ENCODE measurements around the gene NOTUM.

The NOTUM gene

DNA sequence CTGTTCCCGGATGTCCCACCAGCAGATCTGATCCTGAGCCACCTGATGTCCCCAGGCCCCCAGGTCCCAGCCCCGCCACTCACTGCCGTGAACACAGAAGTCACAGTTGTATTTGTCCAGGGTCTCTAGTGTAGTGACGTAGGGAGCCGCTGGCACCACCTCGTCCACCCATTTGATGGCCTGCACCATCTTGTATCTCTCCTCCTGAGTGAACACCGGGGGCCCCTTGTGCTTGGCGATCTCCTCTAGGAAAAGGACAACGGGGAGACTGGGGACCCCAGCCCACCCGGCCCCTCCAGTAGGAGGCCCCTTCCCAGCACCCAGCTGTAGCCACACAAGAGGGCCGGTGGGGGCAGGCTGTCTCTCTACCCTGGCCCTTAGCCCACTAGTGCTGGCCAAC lies 52.2 kb downstream of the NOTUM start:
- DNase-seq: no peak

DNA sequence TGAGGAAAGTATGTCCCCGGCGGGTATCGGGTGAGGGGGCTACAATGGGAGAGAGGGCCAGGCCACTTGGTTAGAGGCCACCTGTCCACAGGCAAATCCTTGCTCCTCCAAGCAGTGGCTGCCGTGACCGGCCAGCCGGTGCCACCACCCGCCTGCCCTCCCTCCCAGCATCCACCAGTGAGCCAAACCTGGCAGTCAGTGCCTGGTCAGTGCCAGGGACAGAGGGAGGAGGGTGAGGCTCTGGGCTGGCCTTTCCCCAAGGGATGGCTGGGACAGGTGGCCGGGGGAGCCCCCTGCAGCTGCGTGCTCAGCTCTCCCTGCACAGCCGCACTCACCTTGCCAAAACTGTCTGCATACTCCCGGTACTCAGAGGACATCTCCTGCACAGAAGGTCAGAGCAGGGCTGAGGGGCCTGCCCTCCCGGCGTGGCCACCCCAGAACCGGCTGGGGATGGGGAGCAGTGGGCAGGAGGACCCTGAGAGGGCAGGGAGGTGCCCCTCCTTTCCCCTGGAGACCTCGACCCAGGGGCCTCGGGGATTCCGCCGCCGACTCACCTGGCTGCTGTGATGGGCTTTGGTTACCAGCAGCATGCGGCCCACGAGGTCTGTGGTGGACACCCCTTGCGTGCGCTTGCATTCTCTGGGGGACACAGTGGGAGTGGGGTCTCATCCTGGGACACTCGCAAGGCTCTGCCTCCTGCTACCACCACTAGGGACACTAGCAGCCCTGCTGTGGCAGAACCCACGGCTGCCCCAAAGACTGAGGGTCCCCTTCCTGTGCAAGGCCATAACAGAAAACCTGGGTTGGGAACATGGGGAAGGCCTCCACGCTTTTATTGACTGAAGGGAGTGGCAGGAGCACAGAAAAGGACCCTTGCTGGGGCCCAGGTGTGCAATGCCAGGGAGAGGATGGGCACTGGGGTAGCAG lies 53.5 kb downstream of the NOTUM start:
- DNase-seq: no peak

DNA sequence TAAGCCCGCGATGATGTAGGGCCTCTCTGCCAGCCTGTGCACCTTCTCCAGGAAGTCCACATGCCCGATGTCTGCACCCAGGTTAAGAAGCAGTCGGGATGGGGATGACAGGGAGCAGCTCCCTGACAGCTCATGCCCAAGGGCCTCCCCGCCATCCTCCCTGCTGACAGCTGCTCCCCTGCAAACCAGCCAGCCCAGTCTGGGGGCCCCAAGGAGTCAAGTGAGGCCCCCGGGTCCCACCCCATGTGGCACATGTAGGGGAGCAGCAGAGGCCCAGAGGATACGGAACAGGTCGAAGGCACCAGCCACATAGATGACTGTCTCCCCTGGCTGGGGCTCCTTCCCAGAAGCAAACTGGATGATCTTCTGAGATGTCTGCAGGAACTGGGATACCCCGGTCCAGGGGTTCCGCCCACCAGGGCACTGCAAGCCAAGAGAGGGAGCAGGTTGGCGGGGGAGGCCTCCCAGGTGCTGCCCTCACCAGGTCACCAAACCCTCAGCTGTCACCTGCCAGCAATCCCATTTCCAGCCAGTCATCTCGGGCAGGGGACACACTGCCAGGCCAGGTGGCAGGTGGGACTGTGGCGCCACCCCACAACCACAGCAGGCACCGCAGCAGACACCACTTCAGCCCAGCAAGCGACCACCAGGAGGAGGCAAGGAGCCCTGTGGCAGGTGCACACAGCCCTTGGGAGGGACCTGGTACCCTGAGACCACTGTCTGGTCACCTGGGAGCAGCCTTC lies 54.3 kb downstream of the NOTUM start:
- no peak for DNase-seq

DNA sequence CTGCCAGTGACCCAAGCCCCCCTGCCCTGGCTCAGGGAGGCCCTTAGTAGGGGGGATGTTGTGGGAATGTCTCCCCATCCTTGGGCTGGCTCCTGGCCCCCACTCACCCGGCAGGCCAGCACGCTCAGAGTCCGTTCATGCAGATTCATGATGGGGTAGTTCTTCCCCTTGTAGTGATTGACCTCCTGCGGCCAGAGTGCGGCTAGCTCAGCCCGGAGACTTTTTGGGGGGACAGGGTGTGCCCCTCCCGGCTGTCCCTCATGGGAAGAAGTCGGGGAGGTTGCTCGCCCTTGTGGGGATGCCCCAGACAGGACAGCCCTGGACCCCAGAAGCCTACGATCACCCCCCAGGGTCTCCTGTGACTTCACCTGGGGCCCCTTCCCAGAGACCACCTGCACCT lies 55.0 kb downstream of the NOTUM start:
- DNase-seq: no peak

DNA sequence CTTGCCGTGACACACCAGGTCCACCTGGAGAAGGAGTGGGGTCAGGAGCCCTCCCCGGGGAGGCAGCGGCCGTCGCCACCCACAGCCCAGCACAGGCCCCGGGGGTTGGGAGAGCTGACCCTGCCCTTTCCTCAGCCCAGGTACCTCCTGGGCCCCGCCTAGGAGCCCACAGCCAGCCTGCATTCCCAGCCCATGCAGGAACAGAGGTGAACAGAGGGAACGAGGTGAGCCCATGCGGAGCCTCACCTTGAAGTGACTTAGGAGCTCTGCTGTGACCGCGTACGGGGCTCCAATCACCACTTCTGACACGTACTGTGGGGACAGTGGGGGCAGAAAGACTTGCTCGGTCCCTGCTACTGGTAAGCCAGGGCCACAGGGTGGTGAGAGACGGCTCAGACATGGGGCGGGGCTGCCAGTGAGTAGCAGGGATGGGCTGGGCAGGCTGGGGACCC lies 55.5 kb downstream of the NOTUM start:
- no peak for DNase-seq

DNA sequence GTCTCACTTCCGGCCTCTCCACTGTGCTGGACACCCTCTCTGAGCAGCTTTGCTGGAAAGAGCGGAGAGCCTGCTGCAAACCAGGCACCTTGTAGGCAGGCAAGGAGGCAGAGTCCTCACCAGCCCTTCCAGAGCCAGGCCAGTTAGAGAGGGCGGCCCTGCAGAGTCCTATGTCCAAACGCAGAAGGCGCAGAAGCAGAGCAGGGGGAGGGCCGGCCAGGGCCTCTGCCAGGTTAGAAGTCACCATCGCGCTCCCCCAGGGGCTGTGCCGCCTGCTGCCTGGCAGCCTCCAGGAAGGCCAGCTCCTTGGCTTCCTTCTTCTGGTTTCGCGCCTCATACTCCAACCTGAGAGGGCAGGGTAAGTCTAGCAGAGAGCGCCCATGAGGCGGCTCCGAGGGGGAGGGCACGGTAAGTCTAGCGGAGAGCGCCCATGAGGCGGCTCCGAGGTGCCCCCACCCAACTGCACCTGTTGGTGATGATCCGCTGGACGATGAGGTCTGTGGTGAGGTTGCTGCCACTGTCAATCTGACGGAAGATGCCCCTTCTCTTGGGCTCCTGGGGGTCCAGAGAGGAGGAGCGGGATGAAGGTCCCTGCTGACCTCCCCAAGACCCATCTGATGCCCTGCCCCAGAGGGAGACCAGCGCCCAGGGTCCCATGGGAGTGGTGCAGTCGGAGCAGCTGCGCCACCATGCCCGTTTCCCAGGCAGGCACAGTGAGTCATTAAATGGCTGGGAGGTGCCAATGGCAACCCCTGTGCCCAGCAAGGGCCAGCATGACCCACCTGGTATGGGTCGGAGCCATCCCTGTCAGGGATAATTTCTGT lies 56.2 kb downstream of the NOTUM start:
- DNase-seq: no peak

DNA sequence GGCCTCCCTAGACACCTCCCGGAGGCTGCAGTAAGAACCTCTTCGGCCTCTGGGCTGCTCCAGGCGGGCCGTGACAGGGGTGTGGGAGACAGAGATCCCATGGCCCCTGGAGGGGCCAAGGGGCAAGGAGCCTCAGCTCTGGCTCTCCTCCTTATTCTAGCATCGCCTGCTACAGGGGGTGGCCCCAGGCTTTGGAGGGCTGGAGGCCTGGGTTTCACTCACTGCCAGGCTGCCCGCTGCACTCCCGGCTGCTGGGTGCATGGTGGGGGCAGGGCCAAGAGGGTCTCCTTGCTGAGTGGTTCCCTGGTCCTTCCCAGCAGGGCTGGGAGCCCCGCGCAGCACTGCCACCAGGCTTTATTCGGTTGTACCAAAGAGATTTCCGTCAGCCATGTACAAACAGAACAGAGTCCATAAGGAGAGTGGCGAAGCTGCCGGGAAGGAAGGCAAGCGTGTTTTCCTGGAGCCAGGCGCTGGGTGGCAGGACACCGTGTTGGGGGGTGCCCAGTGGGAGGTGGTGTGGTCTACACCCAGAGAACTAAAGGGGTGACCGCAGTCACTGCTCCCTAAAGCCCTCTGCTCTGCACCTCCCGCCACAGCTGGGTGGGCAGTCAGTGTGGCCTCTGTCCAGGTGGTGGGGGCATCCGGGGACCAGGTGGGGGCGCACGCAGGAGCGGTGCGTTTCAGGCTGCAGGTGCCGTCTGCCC lies 56.9 kb downstream of the NOTUM start:
- DNase-seq: no peak

DNA sequence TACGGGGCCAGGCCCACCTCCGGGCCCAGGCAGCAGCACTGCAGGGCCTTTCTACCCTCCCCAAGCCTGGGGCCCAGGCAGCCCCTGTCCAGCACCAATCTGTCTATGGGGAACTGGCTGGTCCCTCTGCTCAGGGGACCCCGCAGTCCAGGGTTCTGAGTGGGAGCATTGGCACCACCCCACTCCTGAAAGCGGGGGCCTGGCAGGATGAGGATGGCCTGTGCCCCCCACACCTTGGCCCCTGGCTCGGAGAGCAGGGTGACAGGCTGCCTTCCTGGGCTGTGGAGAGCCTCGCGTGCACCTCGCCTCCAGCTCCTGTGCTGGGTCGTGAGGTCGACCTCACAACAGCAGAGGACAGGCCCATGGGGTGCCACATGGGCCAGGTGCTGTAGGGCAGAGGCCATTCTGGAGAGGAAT lies 57.6 kb downstream of the NOTUM start:
- DNase-seq: no peak

DNA sequence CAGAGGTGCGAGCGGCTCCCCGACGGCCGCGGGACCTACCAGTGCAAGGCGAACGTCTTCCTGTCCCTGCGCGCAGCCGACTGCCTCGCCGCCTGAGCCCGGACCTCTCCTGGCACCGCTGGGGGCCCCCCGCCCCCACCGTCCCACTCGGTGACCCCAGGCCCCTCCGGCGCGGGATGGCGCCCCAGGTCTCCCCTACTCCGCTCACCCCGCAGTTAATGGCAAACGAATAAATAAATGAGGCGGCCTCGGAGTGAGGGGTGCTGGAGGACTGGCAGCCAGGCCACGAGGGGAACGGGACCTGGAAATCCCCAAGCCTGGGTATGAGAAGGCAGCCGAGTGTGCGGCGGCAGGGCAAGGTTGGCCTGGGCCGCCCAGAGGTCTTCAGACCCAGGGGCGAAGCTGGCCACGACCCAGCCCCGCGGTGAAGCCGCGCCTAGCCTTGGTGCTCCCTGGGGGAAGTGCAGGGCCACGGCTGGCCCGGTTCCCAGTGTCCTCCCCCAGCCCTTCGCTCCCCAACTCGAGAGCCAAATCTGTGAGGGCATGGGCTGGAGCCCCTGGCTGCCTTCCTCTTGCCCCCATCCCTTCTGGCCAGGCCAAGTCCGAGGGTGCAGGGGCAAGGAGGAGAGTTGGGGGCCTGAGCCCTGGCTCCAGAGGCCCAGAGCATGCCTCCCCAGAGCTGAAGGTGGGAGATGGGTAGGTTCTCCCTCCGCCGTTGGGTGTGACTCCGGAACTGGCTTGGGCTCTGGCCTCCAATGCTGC lies 58.2 kb downstream of the NOTUM start:
- DNase-seq: no peak
